HG03159 (cell line): Measurements from ENCODE around the gene TMEM269.

Source experiments
- ATAC-seq: cut with Tn5 transposase; IDR thresholded peaks from one replicate; pipeline ENCODE4 v1.9.1; 2021; ENCODE audit warnings: mild to moderate bottlenecking, moderate library complexity; ENCODE audit not compliant: unreplicated experiment

The TMEM269 gene

GRCh38 chr1:42820813-42821212 is 36.0 kb downstream of the TMEM269 start:
- no peak for ATAC-seq

GRCh38 chr1:42821690-42822089 is 36.9 kb downstream of the TMEM269 start:
- ATAC-seq, result no peak

- no peak for ATAC-seq
Measured at GRCh38 chr1:42822800-42823392, 38.1 kb downstream of the TMEM269 start.

- ATAC-seq, result no peak
Measured at GRCh38 chr1:42824481-42825035, 39.8 kb downstream of the TMEM269 start.

GRCh38 chr1:42825036-42825851 is 40.5 kb downstream of the TMEM269 start:
- ATAC-seq, result no peak

GRCh38 chr1:42830631-42831030 is 45.8 kb downstream of the TMEM269 start:
- ATAC-seq, result no peak

GRCh38 chr1:42831273-42831672 is 46.5 kb downstream of the TMEM269 start:
- ATAC-seq, result no peak

GRCh38 chr1:42832641-42833240 is 48.0 kb downstream of the TMEM269 start:
- ATAC-seq, result no peak

GRCh38 chr1:42833981-42834380 is 49.2 kb downstream of the TMEM269 start:
- ATAC-seq, result no peak

GRCh38 chr1:42834803-42835202 is 50.0 kb downstream of the TMEM269 start:
- ATAC-seq, result no peak

- ATAC-seq, result no peak
Measured at GRCh38 chr1:42835422-42835821, 50.6 kb downstream of the TMEM269 start.

- ATAC-seq, result no peak
Measured at GRCh38 chr1:42837709-42838108, 52.9 kb downstream of the TMEM269 start.

- ATAC-seq, result no peak
Measured at GRCh38 chr1:42838482-42839190, 53.8 kb downstream of the TMEM269 start.

GRCh38 chr1:42841010-42841409 is 56.2 kb downstream of the TMEM269 start:
- ATAC-seq, result no peak

- no peak for ATAC-seq
Measured at GRCh38 chr1:42841440-42842147, 56.8 kb downstream of the TMEM269 start.

GRCh38 chr1:42844592-42845140 is 59.9 kb downstream of the TMEM269 start:
- ATAC-seq, result no peak

- ATAC-seq, result no peak
Measured at GRCh38 chr1:42845193-42845592, 60.4 kb downstream of the TMEM269 start.

GRCh38 chr1:42845866-42846256 is 61.1 kb downstream of the TMEM269 start:
- peak; percentile 20 for ATAC-seq

GRCh38 chr1:42846257-42847110 is 61.7 kb downstream of the TMEM269 start, which contains the start of gene ZNF691:
ZNF691 (plus strand) TSS chr1:42846613; CDS start chr1:42849659, 3,046 bp downstream.
- ATAC-seq, result peak; percentile 93
